Calu3 (cell line): ENCODE data around the gene NASP. TPM values are rescaled to one million over a fixed set of nuclear protein-coding genes. Genes with fewer than 3 reads are reported as not detected.

Source experiments
- BruUV-seq: library from RNA; stranded (reverse); fragments of 400-500 nt; replicated peaks from 2 replicates; lab custom pipeline; 2021; lab: Mats Ljungman, UMichigan
- CTCF ChIA-PET: fragments of 300-600 bp; sonication (Branson Sonifier 250); formaldehyde crosslinking; loops from one replicate; lab custom pipeline; 2022; ENCODE audit warnings: antibody characterized with exemption; lab: Charles Lee
- DNase-seq: peaks from one replicate; pipeline ENCODE4 v3.0.0; 2022
- H3K27ac Mint-ChIP-seq: one replicate; pipeline ENCODE4 v1.8.0; 2022; ENCODE audit warnings: mixed read lengths; ENCODE audit not compliant: unreplicated experiment
- H3K27me3 Mint-ChIP-seq: one replicate; pipeline ENCODE4 v1.8.0; 2022; ENCODE audit warnings: mixed read lengths; ENCODE audit not compliant: unreplicated experiment
- H3K36me3 Mint-ChIP-seq: one replicate; pipeline ENCODE4 v1.8.0; 2022; ENCODE audit warnings: mild to moderate bottlenecking, moderate library complexity, mixed read lengths; ENCODE audit not compliant: insufficient read depth, unreplicated experiment
- H3K4me1 Mint-ChIP-seq: one replicate; pipeline ENCODE4 v1.8.0; 2022; ENCODE audit warnings: mild to moderate bottlenecking, low read depth, mixed read lengths; ENCODE audit not compliant: unreplicated experiment
- H3K4me3 Mint-ChIP-seq: one replicate; pipeline ENCODE4 v1.8.0; 2022; ENCODE audit warnings: mild to moderate bottlenecking, low read depth, moderate library complexity, mixed read lengths; ENCODE audit not compliant: unreplicated experiment
- H3K9me3 Mint-ChIP-seq: one replicate; pipeline ENCODE4 v1.8.0; 2022; ENCODE audit warnings: low read depth, mixed read lengths; ENCODE audit not compliant: unreplicated experiment
- intact Hi-C: fragments of 100-400 bp; cut with micrococcal nuclease; formaldehyde crosslinking; loops from one replicate; pipeline ENCODE4 v1.10.0; 2022; ENCODE audit not compliant: unreplicated experiment
- total RNA-seq: library from RNA; stranded (reverse); gene quantifications from 2 replicates; pipeline ENCODE4 v1.2.3, GENCODE V29; 2022
- TF ChIP-seq, protein P1 (sequence below): fragments of 200-600 bp; IDR thresholded peaks from one replicate; pipeline ENCODE4 v1.8.0; 2022; ENCODE audit warnings: antibody characterized with exemption; ENCODE audit not compliant: unreplicated experiment

The NASP gene
- total RNA-seq, 1 experiment from 2014 or later, result 185 TPM

DNA sequence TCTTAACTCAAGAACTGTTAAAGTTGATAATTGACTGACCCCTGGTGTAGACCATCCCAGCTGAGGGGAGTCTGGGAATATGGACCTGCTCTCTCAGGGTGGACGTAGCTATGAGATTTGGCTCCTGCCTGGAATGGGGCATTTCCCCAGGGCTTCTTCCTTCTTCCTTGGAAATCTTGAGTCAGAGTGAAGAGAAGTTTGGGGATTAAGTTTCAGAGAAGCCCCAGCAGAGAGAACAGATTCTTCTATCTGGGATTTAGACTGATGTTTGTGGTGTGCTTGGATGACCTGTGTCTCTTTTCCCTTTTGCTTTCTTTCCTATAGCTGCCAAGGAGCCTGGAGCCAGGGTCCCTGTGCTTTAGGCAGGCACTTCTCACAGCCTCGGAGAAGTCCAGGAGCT lies 20.0 kb upstream of the NASP start:
- no peaks in the 10 kb centered on the region for H3K4me1 Mint-ChIP-seq
- no peaks in the 10 kb centered on the region for H3K9me3 Mint-ChIP-seq
- H3K27me3 Mint-ChIP-seq, result no peaks in the 10 kb centered on the region
- no TSS peak for BruUV-seq
- TF ChIP-seq, protein P1, sequence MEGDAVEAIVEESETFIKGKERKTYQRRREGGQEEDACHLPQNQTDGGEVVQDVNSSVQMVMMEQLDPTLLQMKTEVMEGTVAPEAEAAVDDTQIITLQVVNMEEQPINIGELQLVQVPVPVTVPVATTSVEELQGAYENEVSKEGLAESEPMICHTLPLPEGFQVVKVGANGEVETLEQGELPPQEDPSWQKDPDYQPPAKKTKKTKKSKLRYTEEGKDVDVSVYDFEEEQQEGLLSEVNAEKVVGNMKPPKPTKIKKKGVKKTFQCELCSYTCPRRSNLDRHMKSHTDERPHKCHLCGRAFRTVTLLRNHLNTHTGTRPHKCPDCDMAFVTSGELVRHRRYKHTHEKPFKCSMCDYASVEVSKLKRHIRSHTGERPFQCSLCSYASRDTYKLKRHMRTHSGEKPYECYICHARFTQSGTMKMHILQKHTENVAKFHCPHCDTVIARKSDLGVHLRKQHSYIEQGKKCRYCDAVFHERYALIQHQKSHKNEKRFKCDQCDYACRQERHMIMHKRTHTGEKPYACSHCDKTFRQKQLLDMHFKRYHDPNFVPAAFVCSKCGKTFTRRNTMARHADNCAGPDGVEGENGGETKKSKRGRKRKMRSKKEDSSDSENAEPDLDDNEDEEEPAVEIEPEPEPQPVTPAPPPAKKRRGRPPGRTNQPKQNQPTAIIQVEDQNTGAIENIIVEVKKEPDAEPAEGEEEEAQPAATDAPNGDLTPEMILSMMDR, result no peak
- no peak overlapping the region for H3K27ac Mint-ChIP-seq
- H3K4me3 Mint-ChIP-seq, result no peak overlapping the region
- CTCF ChIA-PET, result interaction anchor here (0.6 kb wide), 1 partner anchor 250 kb away, joined by 6 read pairs; no protein-coding TSS in a partner anchor
- DNase-seq, result no peak
- peaks cover 42% of the 10 kb centered on the region for H3K36me3 Mint-ChIP-seq
- intact Hi-C loops, result no loop called here

DNA sequence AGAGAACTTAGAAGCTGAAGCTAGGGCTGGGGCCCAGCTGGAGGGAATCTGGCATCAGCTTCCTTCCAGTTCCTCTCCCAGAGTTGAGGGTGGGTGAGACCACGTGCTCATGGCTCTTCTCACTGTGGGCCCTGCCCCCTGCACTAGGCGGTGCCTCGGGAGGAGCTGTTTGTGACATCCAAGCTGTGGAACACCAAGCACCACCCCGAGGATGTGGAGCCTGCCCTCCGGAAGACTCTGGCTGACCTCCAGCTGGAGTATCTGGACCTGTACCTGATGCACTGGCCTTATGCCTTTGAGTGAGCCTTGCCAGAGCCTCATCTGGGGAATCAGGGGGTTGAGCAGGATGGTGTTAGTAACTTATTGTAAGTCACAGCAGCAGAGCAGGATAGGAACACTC lies 17.1 kb upstream of the NASP start:
- H3K36me3 Mint-ChIP-seq, result peaks cover 43% of the 10 kb centered on the region
- H3K4me3 Mint-ChIP-seq, result no peak overlapping the region
- no TSS peak for BruUV-seq
- TF ChIP-seq, protein P1, result no peak
- no peaks in the 10 kb centered on the region for H3K9me3 Mint-ChIP-seq
- H3K4me1 Mint-ChIP-seq, result no peaks in the 10 kb centered on the region
- intact Hi-C loops, result no loop called here
- no peak overlapping the region for H3K27ac Mint-ChIP-seq
- no peaks in the 10 kb centered on the region for H3K27me3 Mint-ChIP-seq
- DNase-seq, result no peak
- CTCF ChIA-PET, result interaction anchor here (1.2 kb wide), 1 partner anchor 21 kb away, joined by 4 read pairs; no protein-coding TSS in a partner anchor

DNA sequence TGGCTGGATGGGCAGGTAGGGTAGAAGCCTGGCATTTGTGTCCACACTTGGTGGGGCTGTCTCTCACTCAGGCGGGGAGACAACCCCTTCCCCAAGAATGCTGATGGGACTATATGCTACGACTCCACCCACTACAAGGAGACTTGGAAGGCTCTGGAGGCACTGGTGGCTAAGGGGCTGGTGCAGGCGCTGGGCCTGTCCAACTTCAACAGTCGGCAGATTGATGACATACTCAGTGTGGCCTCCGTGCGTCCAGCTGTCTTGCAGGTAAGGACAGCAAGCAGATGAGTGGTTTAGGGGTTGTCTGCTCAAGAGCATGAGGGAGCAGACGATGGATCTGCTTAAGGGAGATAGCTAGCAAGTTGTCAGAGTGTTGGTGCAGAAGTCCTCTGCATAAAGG lies 15.9 kb upstream of the NASP start:
- no peak for DNase-seq
- Mint-ChIP-seq H3K4me1 (no peaks in the 10 kb centered on the region), H3K27ac (no peak overlapping the region), H3K36me3 (peaks cover 34% of the 10 kb centered on the region), H3K27me3 (no peaks in the 10 kb centered on the region), H3K9me3 (no peaks in the 10 kb centered on the region), H3K4me3 (no peak overlapping the region)
- BruUV-seq, result no TSS peak
- CTCF ChIA-PET, result interaction anchor here (1.1 to 2.8 kb wide), 2 partner anchors 49 to 67 kb away, joined by 3 to 7 read pairs; partner anchors contain the start of genes CCDC163 and MMACHC
- TF ChIP-seq, protein P1, result no peak
- intact Hi-C loops, result no loop called here

DNA sequence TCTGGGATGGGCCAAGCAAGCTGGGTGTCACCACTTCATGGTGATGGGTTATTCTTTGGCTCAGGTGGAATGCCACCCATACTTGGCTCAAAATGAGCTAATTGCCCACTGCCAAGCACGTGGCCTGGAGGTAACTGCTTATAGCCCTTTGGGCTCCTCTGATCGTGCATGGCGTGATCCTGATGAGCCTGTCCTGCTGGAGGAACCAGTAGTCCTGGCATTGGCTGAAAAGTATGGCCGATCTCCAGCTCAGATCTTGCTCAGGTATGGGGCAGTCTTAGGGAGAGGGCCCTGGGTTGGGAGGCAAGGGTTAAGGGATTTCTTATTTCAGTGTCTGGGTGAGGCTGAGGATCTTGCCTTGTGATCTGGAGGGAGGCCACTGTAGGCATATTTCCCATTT lies 15.4 kb upstream of the NASP start:
- Mint-ChIP-seq H3K4me3 (no peak overlapping the region), H3K27me3 (no peaks in the 10 kb centered on the region), H3K4me1 (no peaks in the 10 kb centered on the region), H3K36me3 (peaks cover 32% of the 10 kb centered on the region), H3K27ac (no peak overlapping the region), H3K9me3 (no peaks in the 10 kb centered on the region)
- CTCF ChIA-PET, result interaction anchor here (1.0 to 2.8 kb wide), 3 partner anchors 17 to 68 kb away, joined by 3 to 7 read pairs (median 4); partner anchors contain the start of genes AKR1A1, CCDC163 and MMACHC
- no peak for DNase-seq
- intact Hi-C loops, result no loop called here
- BruUV-seq, result no TSS peak
- TF ChIP-seq, protein P1, result no peak
